H9 (cell line): ENCODE results near the gene ZMIZ1. TPM values are rescaled to one million over a fixed set of nuclear protein-coding genes. Genes with fewer than 3 reads are reported as not detected.

Experiments used
- DNase-seq: peaks from one replicate; pipeline ENCODE4 v3.0.0-alpha.2; 2017
- H2AFZ ChIP-seq: one replicate; pipeline ENCODE4 v1.6.1; 2013; ENCODE audit warnings: mild to moderate bottlenecking, low read length, control low read depth, moderate library complexity
- H2AK5ac ChIP-seq: 2 replicates; pipeline ENCODE4 v1.6.1; 2013; ENCODE audit warnings: low read length, control low read depth, mixed read lengths; ENCODE audit not compliant: insufficient read length
- H2BK120ac ChIP-seq: one replicate; pipeline ENCODE4 v1.6.1; 2013; ENCODE audit warnings: low read depth, mild to moderate bottlenecking, low read length, control low read depth, inconsistent platforms; ENCODE audit not compliant: poor library complexity, severe bottlenecking
- H2BK12ac ChIP-seq: 2 replicates; pipeline ENCODE4 v1.6.1; 2013; ENCODE audit warnings: low read length, control low read depth, mixed read lengths, low read depth; ENCODE audit not compliant: insufficient read length
- H2BK15ac ChIP-seq: 2 replicates; pipeline ENCODE4 v1.6.1; 2013; ENCODE audit warnings: low read depth, low read length, control low read depth
- H2BK20ac ChIP-seq: one replicate; pipeline ENCODE4 v1.6.1; 2013; ENCODE audit warnings: low read depth, mild to moderate bottlenecking, low read length, control low read depth, inconsistent platforms; ENCODE audit not compliant: poor library complexity, severe bottlenecking
- H2BK5ac ChIP-seq: 2 replicates; pipeline ENCODE4 v1.6.1; 2013; ENCODE audit warnings: low read length, control low read depth, mixed read lengths; ENCODE audit not compliant: insufficient read length
- H3K14ac ChIP-seq: 2 replicates; pipeline ENCODE4 v1.6.1; 2013; ENCODE audit warnings: low read length, control low read depth; ENCODE audit not compliant: insufficient read depth
- H3K18ac ChIP-seq: 2 replicates; pipeline ENCODE4 v1.6.1; 2013; ENCODE audit warnings: low read depth, mild to moderate bottlenecking, mixed read lengths, low read length, control low read depth; ENCODE audit not compliant: insufficient read length
- H3K23ac ChIP-seq: 2 replicates; pipeline ENCODE4 v1.6.1; 2013; ENCODE audit warnings: low read length, control low read depth, mixed read lengths, low read depth; ENCODE audit not compliant: insufficient read length
- H3K23me2 ChIP-seq: 2 replicates; pipeline ENCODE4 v1.6.1; 2013; ENCODE audit warnings: low read depth, mild to moderate bottlenecking, mixed read lengths, low read length, control low read depth; ENCODE audit not compliant: insufficient read length, poor library complexity, severe bottlenecking
- H3K27ac ChIP-seq: 2 replicates; pipeline ENCODE4 v1.5.1; 2013; ENCODE audit warnings: low read length, control low read depth, mixed read lengths, low read depth; ENCODE audit not compliant: insufficient read length
- H3K27me3 ChIP-seq: 2 replicates; pipeline ENCODE4 v1.6.1; 2013; ENCODE audit warnings: low read length, control low read depth, inconsistent platforms; ENCODE audit not compliant: insufficient read depth
- H3K4ac ChIP-seq: 2 replicates; pipeline ENCODE4 v1.6.1; 2013; ENCODE audit warnings: low read depth, mild to moderate bottlenecking, control low read depth, inconsistent platforms, low read length, moderate library complexity
- H3K4me1 ChIP-seq: 2 replicates; pipeline ENCODE4 v1.6.1; 2013; ENCODE audit warnings: low read length, control low read depth, inconsistent platforms; ENCODE audit not compliant: insufficient read depth
- H3K4me2 ChIP-seq: 2 replicates; pipeline ENCODE4 v1.6.1; 2013; ENCODE audit warnings: low read length, control low read depth, mixed read lengths; ENCODE audit not compliant: insufficient read length, insufficient read depth
- H3K56ac ChIP-seq: 2 replicates; pipeline ENCODE4 v1.6.1; 2013; ENCODE audit warnings: low read depth, mild to moderate bottlenecking, mixed read lengths, low read length, control low read depth; ENCODE audit not compliant: insufficient read length
- H3K79me1 ChIP-seq: 2 replicates; pipeline ENCODE4 v1.6.1; 2013; ENCODE audit warnings: low read depth, mild to moderate bottlenecking, moderate library complexity, low read length, control low read depth, inconsistent platforms; ENCODE audit not compliant: insufficient read depth, poor library complexity, severe bottlenecking
- H3K79me2 ChIP-seq: 2 replicates; pipeline ENCODE4 v1.6.1; 2013; ENCODE audit warnings: low read length, control low read depth, inconsistent platforms; ENCODE audit not compliant: insufficient read depth
- H3K9ac ChIP-seq: 2 replicates; pipeline ENCODE4 v1.6.1; 2013; ENCODE audit warnings: low read length, control low read depth, mixed read lengths; ENCODE audit not compliant: insufficient read length; ENCODE audit errors: extremely low read depth
- H3K9me3 ChIP-seq: one replicate; pipeline ENCODE4 v1.6.1; 2013; ENCODE audit warnings: low read depth, low read length, inconsistent platforms; ENCODE audit not compliant: control insufficient read depth
- H3T11ph ChIP-seq: one replicate; pipeline ENCODE4 v1.6.1; 2013; ENCODE audit warnings: mild to moderate bottlenecking, low read length, control low read depth, inconsistent platforms
- H4K20me1 ChIP-seq: one replicate; pipeline ENCODE4 v1.6.1; 2013; ENCODE audit not compliant: control insufficient read depth, insufficient read length, insufficient read depth
- H4K5ac ChIP-seq: 2 replicates; pipeline ENCODE4 v1.6.1; 2013; ENCODE audit warnings: low read depth, mild to moderate bottlenecking, mixed read lengths, low read length, control low read depth; ENCODE audit not compliant: insufficient read length
- H4K8ac ChIP-seq: replicated peaks from 2 replicates; pipeline ENCODE4 v1.6.1; 2013; ENCODE audit warnings: low read length, control low read depth, mixed read lengths, low read depth; ENCODE audit not compliant: insufficient read length
- H4K91ac ChIP-seq: 2 replicates; pipeline ENCODE4 v1.6.1; 2013; ENCODE audit warnings: low read depth, mild to moderate bottlenecking, moderate library complexity, mixed read lengths, low read length, control low read depth; ENCODE audit not compliant: insufficient read length
- H3K27ac Mint-ChIP-seq, 3 experiments: 2 replicates in 2 of 3; 3 replicates in 1 of 3; pipeline ENCODE4 v1.8.0; 2020 to 2021; ENCODE audit warnings: mixed read lengths in 3 of 3, mild to moderate bottlenecking in 1 of 3, moderate library complexity in 1 of 3
- H3K27me3 Mint-ChIP-seq: 2 replicates; pipeline ENCODE4 v1.8.0; 2021; ENCODE audit warnings: low read depth, mild to moderate bottlenecking, moderate library complexity, mixed read lengths
- H3K36me3 Mint-ChIP-seq, 3 experiments: 2 replicates in 2 of 3; 3 replicates in 1 of 3; pipeline ENCODE4 v1.8.0; 2020 to 2021; ENCODE audit warnings: low read depth in 3 of 3, mixed read lengths in 3 of 3; ENCODE audit not compliant: insufficient read depth in 1 of 3
- H3K4me1 Mint-ChIP-seq, 2 experiments: 2 replicates each; pipeline ENCODE4 v1.8.0; 2020; ENCODE audit warnings: mixed read lengths in 2 of 2
- H3K4me3 Mint-ChIP-seq, 2 experiments: 2 replicates in 1 of 2; 3 replicates in 1 of 2; pipeline ENCODE4 v1.8.0; 2020 to 2021; ENCODE audit warnings: mild to moderate bottlenecking in 2 of 2, mixed read lengths in 2 of 2, moderate library complexity in 1 of 2
- H3K9me3 Mint-ChIP-seq, 2 experiments: 2 replicates in 1 of 2; 3 replicates in 1 of 2; pipeline ENCODE4 v1.8.0; 2020; ENCODE audit warnings: mild to moderate bottlenecking in 2 of 2, mixed read lengths in 2 of 2, moderate library complexity in 1 of 2
- CTCF ChIP-seq: fragments of 200-600 bp; sonication (generic); conservative IDR thresholded peaks from 3 replicates; pipeline ENCODE4 v1.8.0; 2021; ENCODE audit warnings: antibody characterized with exemption, mild to moderate bottlenecking
- WGBS: extraction: QIAGEN DNeasy Blood & Tissue Kit; methylation state at CpG from one replicate; pipeline ENCODE4 v1.1.7; 2013; ENCODE audit warnings: missing lambda C conversion rate, low lambda C conversion rate, mixed read lengths; ENCODE audit not compliant: insufficient read length; ENCODE audit errors: extremely low coverage; 5-methylcytosine and 5-hydroxymethylcytosine counted together
- total RNA-seq: library from RNA; stranded (reverse); gene quantifications from 2 replicates; pipeline ENCODE4 v1.2.1, GENCODE V29; 2021

Gene ZMIZ1
- total RNA-seq, 1 experiment from 2014 or later: 36.9 TPM

- Histone ChIP-seq H2BK5ac (no peak overlapping the region), H2BK15ac (no peak overlapping the region), H2BK20ac (no peak overlapping the region), H3K23ac (no peak overlapping the region), H3K79me2 (no peaks in the 10 kb centered on the region), H3K27me3 (no peaks in the 10 kb centered on the region), H3K4me1 (peaks cover 3% of the 10 kb centered on the region; the same call in 1 of the 2 replicates), H2BK120ac (no peak overlapping the region), H3K9me3 (no peaks in the 10 kb centered on the region), H3K4ac (no peak overlapping the region), H3K56ac (no peak overlapping the region), H3K14ac (no peak overlapping the region; the same call in 1 of the 2 replicates), H3T11ph (no peak overlapping the region), H4K91ac (no peak overlapping the region), H3K9ac (no peak overlapping the region), H2AFZ (no peak overlapping the region), H4K20me1 (no peaks in the 10 kb centered on the region), H4K8ac (no peak overlapping the region), H2AK5ac (no peak overlapping the region), H3K4me2 (no peak overlapping the region), H2BK12ac (no peak overlapping the region), H3K18ac (no peak overlapping the region), H4K5ac (no peak overlapping the region), H3K27ac (no peak overlapping the region), H3K79me1 (no peaks in the 10 kb centered on the region), H3K23me2 (no peaks in the 10 kb centered on the region)
- DNase-seq: no peak
- Mint-ChIP-seq H3K4me1 (peaks cover 29 to 34% of the 10 kb centered on the region in 2 experiments), H3K4me3 (no peak overlapping the region; a peak in 1 of 5 replicates), H3K27ac (peak overlapping the region in 2 of 3 experiments; percentile 5 to 39; a peak in 2 of 7 replicates), H3K36me3 (peaks cover 2 to 14% (median 4%) of the 10 kb centered on the region in 3 experiments; a peak in 4 of 7 replicates), H3K9me3 (no peaks in the 10 kb centered on the region), H3K27me3 (no peaks in the 10 kb centered on the region)
- WGBS: no CpG with 5 or more reads among the region's 11 CpGs
- no peak for TF ChIP-seq CTCF
These were observed 96.5 kb downstream of the ZMIZ1 start for GRCh38 chr10:79165070-79165778.
